GOT3 (cell line): ENCODE results near the gene ACVR2B.
"Not testable (repeated sequence)": the region's sequence is repeated elsewhere in the genome, so short reads cannot be mapped to it uniquely, and the experiment has no call there.

Experiments
- DNase-seq: peaks from one replicate; lab custom pipeline; 2025; ENCODE audit warnings: mixed read lengths; lab: John Stamatoyannopoulos, UW

ACVR2B gene

DNA sequence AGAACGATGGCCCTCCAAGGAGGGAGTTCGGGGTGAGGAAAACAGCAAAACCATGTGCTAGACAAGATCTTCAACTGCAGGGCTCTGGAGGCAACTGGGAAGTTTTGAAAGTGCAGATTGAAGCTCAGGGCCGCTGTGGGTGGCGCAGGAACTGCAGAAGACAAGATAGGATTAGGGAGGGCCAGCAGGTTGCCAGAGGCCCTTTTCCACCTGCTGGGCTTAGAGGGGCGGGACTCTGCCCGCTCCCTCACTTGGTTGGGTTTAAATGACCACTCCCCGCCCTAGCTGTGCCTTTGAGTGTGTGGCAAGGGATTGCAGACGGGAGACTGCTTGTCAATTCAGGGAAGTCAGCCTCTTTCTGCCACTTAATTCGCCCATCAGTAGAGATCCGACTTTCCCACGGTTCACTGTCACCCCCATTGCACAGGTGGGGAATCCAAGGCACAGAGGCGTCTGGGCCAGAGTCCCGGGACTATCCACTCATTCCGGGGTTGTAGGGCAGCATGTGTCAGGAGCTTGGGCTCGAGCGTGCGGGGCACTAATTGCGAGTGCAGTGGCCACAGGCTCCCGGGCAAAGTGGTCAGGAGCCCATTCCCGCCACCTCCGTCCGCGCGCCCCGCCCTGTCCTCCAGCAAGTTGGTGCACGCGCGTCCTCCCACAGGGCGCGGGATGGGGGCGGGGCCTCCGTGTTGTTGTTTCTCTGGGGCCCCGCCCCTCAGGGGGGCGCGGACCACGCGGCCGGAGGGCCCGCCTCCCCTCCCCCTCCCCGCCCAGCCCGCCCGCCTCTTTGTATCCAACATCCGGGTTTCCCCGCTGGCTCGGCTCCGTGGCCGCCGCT lies at the start of gene ACVR2B:
ACVR2B (plus strand) TSS at position 816 of the 838 bp plus-strand sequence. CDS start 433 bp downstream, outside the sequence.
- DNase-seq = no peak

DNA sequence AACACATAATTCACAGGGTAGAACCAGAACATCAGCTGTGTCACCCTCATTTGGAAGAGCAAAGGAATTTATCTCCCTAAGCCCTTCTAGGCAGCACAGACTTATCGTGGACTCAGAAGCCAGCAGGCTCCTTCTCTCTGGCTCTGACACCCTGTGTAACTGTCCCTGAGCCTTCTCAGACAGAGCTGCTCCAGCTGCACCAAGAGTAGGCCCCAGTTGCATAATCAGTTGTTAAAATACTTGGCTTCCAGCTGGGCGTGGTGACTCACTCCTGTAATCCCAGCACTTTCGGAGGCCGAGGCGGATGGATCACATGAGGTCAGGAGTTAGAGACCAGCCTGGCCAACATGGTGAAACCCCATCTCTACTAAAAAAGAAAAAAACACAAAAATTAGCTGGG lies 49.4 kb upstream of the ACVR2B start:
- DNase-seq = no peak

DNA sequence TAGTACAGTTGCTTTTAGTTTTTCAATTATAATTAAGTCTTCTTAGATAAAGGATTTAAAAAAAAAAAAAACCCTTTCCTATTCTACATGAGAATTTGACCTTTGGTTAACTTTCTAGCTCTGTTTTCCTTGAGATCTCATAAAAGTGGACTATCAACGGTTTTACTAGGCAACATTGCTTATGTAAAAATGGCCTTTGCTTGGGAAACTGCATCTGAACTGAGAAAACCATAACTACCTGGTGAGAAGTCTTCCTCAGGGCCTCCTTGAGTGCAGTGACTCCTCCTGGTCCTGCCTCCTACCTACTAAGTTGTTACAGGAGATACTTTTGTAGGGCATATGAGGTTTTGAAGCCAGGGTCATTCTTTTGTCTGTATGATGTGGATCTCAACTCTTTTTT lies 42.1 kb upstream of the ACVR2B start:
- DNase-seq = no peak

DNA sequence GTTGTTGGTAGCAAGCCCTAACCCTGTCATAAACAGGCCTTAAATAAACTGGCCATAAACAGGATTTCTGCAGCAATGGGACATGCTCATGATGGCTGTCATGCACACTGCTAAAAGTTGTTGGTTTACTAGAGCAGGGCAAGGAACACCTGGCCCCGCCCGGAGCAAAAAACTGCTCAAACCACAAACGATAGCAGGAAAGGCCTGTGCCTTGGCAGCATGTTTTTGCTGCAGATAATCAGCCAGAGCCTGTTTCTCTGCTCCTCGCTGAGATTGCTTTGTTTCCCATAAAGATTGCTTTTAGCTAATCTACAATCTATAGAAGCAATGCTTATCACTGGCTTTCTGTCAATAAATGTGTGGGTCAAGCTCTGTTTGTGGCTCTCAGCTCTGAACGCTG lies 32.9 kb upstream of the ACVR2B start:
- DNase-seq = not testable (repeated sequence)

DNA sequence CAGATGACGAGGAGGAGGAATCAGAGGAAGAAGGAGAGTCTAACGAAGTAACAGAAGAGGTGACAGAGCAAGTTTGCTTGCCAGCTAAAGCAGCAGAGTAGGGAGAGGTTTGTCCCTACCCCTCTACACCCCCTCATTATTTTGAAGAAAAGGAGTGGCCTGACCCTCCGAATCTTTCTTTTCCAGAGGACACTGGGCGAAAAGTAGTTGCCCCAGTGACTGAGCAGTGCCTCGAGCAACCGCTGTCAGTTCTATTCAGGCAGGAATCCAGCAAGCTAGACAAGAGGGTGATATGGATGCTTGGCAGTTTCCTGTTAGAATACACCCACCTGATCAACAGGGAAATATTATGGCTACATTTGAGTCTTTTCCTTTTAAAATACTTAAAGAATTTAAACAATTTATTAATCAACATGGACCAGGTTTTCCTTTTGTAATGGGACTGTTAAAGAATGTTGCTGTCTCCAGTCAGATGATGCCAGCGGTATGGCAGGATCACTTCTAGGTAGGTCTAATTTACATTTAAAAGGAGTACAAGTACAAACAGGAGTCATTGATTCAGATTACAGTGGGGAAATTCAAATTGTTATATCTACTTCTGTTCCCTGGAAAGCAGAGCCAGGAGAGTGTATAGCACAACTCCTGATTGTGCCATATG lies 31.9 kb upstream of the ACVR2B start:
- no peak for DNase-seq

DNA sequence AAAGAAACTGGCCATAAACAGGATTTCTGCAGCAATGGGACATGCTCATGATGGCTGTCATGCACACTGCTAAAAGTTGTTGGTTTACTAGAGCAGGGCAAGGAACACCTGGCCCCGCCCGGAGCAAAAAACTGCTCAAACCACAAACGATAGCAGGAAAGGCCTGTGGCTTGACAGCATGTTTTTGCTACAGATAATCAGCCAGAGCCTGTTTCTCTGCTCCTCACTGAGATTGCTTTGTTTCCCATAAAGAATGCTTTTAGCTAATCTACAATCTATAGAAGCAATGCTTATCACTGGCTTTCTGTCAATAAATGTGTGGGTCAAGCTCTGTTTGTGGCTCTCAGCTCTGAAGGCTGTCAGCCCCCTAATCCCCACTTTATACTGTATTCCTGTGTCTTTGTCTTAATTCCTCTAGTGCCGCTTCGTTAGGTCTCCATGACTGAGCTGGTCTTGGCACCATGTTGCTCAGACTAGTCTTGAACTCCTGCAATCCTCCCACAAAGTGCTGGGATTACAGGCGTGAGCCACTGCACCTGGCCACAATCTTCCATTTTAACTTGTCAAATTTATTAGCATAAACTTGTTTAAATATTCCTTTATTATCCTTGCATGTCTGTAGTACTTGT lies 26.8 kb upstream of the ACVR2B start:
- DNase-seq = not testable (repeated sequence)

DNA sequence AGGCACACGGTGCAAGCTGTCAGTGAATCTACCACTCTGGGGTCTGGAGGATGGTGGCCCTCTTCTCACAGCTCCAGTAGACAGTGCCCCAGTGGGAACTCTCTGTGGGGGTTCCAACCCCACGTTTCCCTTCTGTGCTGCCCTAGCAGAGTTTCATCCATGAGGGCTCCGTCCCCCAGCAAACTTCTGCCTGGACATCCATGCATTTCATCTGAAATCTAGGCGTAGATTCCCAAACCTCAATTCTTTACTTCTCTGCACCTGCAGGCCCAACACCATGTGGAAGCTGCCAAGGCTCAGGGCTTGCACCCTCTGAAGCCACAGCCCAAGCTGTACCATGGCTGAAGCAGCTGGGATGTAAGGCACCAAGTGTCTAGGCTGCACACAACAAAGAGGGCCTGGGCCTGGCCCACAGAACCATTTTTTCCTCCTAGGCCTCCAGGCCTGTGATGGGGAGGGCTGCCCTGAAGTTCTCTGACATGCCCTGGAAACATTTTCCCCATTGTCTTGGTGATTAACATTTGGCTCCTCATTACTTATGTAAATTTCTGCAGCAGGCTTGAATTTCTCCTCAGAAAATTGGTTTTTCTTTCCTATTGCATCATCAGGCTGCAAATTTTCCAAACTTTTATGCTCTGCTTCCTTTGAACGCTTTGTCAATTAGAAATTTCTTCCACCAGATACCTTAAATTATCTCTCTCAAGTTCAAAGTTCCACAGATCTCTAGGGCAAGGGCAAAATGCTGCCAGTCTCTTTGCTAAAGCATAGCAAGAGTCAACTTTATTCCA lies 20.6 kb upstream of the ACVR2B start:
- DNase-seq = not testable (repeated sequence)

DNA sequence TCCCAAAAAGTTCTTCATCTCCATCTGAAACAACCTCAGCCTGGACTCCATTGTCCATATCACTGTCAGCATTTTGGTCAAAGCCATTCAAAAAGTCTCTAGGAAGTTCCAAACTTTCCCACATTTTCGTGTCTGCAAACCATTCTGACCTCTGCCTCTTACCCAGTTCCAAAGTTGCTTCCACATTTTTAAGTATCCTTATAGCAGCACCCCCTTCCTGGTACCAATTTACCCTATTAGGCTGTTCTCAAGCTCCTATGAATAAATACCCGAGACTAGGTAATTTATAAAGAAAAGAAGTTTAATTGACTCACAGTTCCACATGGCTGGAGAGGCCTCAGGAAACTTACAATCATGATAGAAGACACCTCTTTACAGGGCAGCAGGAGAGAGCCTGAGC lies 20.0 kb upstream of the ACVR2B start:
- DNase-seq = not testable (repeated sequence)

DNA sequence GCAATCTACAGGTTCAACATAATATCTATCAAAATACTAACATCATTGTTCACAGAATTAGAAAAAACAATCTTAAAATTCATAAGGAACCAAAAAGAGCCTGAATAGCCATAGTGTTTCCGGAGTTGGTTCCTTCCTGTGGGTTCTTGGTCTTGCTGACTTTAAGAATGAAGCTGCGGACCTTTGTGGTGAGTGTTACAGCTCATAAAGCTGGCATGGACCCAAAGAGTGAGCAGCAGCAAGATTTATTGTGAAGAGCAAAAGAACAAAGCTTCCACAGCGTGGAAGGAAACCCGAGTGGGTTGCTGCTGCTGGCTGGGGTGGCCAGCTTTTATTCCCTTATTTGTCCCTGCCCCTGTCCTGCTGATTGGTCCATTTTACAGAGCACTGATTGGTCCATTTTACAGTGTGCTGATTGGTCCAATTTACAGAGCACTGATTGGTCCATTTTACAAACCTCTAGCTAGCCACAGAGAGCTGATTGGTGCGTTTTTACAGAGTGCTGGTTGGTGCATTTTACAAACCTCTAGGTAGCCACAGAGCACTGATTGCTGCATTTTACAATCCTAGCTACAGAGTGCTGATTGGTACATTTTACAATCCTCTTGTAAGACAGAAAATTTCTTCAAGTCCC lies 15.1 kb upstream of the ACVR2B start:
- DNase-seq = not testable (repeated sequence)

DNA sequence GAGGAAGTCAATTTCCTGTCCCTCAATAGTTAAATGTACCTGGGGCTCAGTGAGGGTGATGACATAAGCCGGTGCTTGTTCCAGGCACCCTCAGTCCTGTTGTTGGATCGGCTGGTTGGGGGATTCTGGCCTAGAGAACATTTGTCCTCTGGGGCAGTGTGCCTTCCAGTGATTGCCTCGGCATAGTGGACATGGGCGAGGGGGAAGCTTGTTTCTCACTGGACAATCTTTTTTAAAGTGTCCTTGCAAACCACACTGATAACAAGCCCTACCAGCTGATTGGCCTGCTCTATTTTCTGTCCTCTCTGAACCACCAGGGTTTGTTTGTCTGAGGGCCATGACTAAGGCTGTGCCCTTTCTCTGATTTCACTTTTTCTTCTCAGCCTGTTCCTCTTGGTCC lies 10.5 kb upstream of the ACVR2B start:
- not testable (repeated sequence) for DNase-seq

DNA sequence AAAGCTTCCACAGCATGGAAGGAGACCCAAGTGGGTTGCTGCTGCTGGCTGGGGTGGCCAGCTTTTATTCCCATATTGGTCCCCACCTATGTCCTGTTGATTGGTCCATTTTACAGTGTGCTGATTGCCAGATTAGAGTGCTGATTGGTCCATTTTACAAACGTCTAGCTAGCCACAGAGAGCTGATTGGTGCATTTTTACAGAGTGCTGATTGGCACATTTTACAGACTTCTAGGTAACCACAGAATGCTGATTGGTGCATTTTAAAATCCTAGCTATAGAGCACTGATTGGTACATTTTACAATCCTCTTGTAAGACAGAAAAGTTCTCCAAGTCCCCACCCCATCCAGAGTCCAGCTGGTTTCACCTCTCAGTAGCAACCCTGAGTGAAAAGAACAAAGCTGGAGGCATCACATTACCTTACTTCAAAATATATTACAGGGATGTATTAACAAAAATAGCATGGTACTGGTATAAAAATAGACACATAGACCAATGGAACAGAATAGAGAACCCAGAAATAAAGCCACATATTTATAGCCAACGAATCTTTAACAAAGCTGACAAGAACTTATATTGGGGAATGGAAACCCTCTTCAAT lies 7.5 kb upstream of the ACVR2B start:
- DNase-seq = no peak

DNA sequence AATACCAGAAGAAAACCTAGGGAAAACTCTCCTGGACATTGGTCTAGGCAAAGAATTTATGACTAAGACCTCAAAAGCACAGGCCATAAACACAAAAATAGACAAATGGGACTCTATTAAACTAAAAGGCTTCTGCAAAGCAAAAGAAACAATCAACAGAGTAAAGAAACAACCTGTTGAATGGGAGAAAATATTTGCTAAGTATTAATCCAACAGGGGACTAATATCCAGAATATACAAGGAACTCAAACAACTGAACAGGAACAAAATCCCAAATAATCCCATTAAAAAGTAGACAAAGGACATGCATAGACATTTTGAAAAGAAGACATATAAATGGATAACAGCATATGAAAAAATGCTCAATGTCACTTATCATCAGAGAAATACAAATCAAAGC lies 6.9 kb upstream of the ACVR2B start:
- DNase-seq = no peak

DNA sequence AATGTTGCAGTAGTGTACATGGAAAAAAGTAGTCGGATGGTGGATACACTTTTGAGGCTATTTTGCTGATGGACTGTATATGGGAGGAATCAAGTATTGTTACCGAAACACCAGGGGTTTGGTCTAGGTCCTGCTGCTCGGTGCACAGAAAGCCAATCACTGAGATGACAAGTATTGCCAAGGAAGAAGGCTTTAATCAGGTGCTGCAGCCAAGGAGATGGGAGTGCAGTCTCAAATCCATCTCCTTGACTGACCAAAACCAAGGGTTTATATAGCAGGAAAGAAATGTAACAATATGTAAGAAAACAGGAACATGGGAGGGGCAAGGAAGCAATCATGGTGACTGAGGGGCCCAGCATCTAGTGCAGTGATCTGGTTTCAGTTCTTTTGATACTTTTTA lies 2.8 kb upstream of the ACVR2B start:
- no peak for DNase-seq

DNA sequence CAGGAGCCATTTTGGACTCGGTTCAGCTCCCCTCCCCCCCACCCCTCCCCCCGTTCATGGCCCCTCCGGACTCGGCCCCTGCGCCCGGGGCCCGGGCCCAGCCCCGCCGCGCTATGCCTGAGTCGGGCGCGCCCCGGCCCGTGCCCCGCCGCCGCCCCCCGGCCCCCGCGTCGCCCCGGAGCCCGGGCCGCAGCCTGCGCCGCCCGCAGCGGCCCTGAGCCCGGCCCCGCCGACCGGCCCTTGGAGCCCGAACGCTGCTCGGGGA lies 155 bp downstream of the ACVR2B start:
- no peak for DNase-seq

DNA sequence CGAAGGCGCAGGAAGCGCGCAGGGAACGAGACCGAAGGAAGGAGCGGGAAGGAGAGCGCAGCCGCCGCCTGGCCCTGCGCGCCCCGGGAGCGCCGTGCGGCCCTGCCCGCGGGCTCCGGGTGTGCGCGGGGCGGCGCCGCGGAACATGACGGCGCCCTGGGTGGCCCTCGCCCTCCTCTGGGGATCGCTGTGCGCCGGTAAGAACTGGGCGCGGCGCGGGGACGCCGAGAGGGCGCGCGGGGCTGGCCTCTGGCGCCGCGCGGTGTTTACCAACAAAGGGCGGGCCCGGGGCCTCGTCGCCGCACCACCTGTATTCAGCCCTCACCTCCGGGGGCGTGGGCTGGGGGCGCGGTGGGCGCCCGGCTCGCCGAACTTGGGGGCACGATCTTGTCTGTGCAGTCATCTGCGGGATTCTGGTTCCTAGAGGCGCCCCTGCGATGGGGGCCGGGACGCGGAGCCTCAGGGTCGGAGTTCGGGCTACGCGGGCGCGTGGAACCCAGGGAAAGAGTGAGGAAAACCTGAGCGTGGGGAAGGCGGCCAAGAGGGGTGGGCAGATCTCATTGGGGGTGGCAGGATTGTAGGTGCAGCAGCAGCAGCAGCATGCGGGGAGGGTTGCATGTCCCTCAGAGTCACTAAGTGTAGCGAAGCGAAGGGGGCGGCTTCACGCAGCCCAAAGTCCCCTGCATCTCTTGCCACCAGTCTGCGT lies 641 bp downstream of the ACVR2B start:
- DNase-seq = no peak

DNA sequence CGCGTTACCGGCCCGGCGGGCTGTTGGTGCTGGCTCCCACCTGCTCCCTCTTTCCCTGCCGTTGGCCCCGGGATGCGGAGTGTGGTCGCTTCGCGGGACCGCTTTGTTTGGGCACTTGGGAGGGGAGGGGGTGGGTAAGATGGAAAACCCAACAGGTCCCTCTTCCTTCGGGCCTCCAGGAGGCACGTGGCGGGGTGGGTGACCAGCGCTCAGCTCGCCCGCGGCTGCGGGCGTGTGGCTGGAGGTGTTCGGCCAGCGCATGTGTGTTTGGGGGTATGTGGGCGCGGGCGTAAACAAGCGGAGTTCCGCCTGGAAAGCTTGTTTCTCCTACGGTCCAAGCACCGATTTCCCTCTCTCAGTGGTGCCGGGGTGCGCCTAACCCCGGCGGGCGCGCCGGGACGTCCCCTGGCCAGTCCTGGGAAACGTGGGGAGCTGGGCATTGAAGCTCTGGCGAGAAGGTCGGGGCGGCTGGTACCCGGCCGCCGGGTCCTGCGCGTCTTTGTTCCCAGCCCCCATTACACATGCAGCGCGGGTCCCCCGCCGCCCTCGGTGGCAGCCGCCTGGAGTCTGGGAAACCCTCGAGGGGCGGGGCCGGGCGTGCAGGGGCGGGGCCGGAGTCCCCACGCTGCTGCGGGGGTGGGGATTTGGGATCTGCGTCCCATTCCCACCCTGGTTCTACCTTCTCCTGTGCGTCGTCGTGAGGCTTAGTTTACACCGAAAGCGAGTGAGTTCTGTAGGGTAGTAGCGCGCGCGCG lies 1.4 kb downstream of the ACVR2B start:
- no peak for DNase-seq

DNA sequence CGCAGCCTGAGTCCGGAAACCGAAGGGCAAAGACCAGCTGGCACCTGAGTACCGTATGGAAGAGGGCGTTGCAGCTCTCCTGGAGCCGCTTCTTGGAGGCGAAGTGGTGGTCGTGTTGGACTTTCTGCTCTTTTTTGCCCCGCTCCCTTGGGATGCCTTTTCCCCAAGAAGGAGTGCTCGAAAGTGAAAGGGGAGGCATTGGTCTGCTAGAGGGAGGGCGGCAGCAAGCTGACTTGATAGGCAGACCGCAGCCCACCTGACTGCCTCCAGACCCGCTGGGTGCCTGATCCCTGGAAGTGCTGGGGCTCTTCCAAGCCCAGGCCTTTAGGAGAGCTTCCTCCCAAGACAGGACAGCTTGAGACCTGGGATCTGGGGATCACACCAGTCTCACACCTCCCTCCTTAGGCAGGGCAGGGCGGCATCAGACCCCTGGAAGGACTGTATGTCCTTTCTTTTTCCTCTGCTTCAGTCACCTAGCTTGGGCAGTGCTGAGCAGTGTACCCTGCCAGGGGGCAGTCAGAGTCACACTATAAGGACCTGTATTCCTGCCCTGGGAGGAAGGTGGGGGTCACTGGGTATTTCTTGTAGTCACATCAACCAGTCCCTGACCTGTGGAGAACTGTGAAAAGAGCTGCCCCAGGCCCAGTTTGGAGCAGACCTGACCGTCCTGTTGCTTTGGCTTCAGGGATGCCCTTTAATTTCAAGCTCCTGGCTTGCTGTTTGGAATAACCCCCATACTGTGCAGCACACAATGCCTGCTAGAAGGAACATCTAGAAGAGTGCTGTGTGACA lies 2.1 kb downstream of the ACVR2B start:
- DNase-seq = no peak

DNA sequence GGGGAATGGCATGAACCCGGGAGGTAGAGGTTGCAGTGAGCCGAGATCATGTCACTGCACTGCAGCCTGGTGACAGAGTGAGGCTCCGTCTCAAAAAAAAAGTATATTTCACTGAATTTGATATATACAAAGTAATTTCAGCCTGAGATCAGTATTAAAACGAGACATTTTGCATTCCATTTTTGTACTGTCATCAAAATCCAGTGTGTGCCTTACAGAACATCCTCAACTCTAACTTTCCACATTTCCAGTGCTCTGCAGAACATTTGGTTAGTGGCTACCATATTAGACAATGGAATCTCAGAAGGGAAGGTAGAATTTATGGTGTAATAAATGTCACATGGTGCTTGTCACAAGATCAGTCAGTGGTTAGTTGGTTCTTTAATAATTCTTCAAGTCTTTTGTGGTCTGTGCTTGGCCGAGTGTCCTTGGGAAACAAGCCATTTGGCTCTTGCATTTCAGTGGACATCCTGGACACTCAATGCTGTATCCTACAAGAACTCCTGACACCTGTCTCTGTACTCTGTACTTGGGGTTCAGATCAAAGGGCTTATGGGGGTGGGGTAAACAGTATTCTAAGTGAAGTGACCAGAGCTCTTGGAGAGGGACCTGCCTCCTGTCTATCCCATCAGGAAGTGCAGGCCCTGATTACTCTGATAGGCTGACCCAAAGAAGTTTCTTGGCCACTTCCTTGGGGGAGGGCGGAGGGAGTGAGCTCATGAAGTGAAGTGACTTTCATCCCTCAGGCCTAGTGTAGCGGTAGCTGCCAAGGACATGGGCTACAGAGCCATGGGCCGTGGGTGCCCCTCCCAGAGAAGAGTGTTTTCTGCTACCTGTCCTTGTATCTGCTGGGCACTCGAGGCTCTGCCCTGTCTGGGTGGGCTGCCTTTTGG lies 3.7 kb downstream of the ACVR2B start:
- DNase-seq = no peak
